Thyroid gland (tissue), 4 donors: ENCODE results near the gene GNG13.

Experiments
- CTCF ChIP-seq, 6 experiments: fragments of 200-600 bp in 3 of 6; fragments of 450-650 bp in 3 of 6; sonication (generic) in 3 of 6; IDR thresholded peaks; one replicate each; pipeline ENCODE4 v1.5.1; 2016 to 2019; ENCODE audit warnings: antibody characterized with exemption in 6 of 6, mild to moderate bottlenecking in 2 of 6, inconsistent platforms in 1 of 6, moderate library complexity in 1 of 6
- POLR2A ChIP-seq, 2 donors: fragments of 450-650 bp; IDR thresholded peaks; one replicate each; pipeline ENCODE4 v1.6.1; 2017; ENCODE audit warnings: antibody characterized with exemption in 2 of 2, mild to moderate bottlenecking in 2 of 2, moderate library complexity in 1 of 2

DNA sequence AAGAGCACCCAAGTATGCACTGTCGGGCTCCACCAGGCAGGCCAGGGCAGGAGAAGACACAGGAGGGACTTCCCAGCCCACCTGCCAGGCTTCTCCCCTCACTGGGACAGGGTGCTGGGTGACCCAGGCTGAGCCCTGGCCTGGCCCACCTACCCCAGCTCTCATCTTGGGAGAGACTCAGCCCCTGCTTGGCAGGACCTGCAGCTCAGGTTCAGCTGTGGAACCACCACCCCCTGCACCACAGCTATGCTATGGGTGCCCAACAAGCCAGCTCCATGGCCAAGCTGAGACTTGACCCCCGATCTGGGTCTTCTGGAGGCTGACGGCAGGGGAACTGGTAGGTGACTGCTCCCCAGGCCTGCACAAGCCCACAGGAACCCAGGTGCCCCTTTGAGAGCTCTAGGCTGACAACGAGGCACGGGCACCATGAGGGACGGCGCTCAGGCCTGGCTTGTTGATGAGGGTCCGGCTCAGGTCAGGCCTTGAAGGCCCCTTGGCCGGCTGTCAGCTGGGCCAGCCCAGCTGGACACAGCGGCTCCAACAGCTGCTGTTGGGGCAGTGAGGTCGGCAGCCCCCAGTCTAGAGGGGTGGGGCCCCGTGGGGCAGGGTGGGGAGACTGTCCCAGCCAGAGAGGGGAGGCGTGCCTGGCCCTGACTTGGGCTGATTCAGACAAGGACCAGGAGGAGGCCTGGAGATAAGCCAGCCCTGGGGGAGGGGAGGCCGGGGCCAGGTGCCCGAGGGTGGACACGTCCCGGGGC, 17.0 kb downstream of the GNG13 start:
- no peak for TF ChIP-seq POLR2A (IDR thresholded peaks at IDR 0.05)
- TF ChIP-seq CTCF (IDR thresholded peaks at IDR 0.05) = no peak
